ENCODE data around the gene ASB13. TPM values are rescaled to one million over a fixed set of nuclear protein-coding genes. Genes with fewer than 3 reads are reported as not detected.

The ASB13 gene
- 19.5 to 25.3 TPM (median 20.6 TPM) in 5 replicates for total RNA-seq (2022; extraction: Qiagen RNA extraction; ENCODE audit: low read depth)

DNA sequence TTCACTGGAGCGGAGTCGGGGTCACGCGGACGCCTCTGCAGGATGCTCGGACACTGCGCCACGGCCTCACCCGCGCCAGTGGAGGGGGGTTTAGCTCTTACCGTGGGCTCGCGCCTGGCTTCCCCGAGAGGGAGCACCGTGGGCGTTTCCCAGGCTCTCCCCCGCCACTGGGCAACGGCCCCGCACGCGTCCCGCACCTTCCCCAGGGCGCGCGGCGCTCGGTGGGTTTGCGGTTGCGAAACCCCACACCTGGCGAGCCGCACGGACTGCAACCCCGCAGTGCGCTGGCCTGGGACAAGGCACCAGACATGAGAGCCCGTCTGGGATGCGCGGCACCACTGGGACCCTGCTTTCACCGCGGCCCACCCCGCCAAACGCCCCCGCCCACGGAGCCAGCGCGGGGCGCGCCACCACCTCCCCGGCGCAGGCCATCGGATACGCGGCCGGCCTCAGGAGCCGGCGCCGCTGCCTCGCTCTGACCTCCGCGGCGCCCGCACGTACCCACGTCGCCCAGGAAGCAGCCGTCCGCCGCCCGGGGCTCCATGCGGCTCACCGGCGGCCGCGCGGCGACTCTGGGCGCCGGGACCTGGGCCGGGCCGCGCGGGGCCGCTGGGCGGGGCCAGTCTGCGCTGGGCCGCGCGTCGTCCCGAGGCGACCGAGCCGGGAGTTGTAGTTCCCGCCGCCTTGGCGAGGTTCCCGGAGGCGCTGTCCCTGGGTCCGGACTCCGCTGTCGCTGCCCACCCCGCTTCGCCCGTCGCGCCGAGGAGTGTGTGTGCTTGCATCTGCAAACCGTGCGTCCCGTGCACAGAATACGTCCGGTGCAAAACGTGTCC, at the start of gene ASB13:
Gene ASB13 (minus strand): TSS at position 588 of the 833 bp plus-strand sequence. CDS start 44 bp downstream, at position 544.

DNA sequence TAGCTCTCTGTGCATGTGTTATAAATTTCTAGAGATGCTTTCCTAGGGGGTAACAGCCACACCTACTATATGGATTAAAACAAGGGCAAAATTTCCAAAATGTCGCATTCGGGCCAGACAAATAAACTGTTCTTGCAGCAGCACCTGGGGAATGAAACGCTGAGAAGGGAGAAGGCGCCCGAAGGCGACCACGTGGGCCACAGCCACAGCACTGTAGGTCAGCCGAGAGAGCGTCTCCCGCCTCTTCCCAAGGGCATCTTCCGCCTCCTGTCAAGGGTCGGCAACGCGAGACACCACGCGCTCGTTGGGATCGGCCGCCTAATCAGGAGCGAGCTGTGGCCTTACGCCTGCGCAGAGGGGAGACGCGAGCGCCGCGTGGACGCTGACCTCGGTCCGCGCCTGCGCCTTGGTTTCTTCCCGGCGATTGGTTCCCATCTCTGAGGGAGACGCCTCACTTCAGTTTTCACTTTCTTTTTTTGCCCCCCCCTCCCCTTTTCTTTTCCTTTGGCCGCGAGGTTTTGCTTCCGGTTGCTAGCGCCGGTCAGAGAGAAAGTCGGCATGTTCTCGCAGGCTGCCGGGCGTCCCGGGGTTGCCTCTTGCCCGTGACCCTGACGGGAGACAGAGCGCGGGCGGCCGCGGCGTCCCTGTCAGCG, 18.0 kb upstream of the ASB13 start, which contains the start of gene TASOR2:
Gene TASOR2 (plus strand): TSS at position 521 of the 653 bp plus-strand sequence. CDS start 35,805 bp downstream, outside the sequence.

Other genes starting within 250 kb of the ASB13 start
- gene CALML5, start 167.0 kb downstream of the ASB13 start, total RNA-seq (2022; extraction: Qiagen RNA extraction; ENCODE audit: low read depth) = not detected in 5 replicates
- gene CALML3, start 141.6 kb downstream of the ASB13 start, total RNA-seq (2022; extraction: Qiagen RNA extraction; ENCODE audit: low read depth) = not detected in 5 replicates
- 30.0 to 44.1 TPM (median 38.8 TPM) in 5 replicates for gene TASOR2, start 18.2 kb upstream of the ASB13 start, total RNA-seq (2022; extraction: Qiagen RNA extraction; ENCODE audit: low read depth)
- gene GDI2, start 146.8 kb upstream of the ASB13 start, total RNA-seq (2022; extraction: Qiagen RNA extraction; ENCODE audit: low read depth) = 202 to 279 TPM (median 207 TPM) in 5 replicates
- gene ANKRD16, start 223.3 kb upstream of the ASB13 start, total RNA-seq (2022; extraction: Qiagen RNA extraction; ENCODE audit: low read depth) = 7.1 to 10.8 TPM (median 10.4 TPM) in 5 replicates
- gene FBH1, start 223.6 kb upstream of the ASB13 start, total RNA-seq (2022; extraction: Qiagen RNA extraction; ENCODE audit: low read depth) = 35.0 to 45.3 TPM (median 43.8 TPM) in 5 replicates

Measured in A549 treated with CpdA at 1 μM for 4 hours (cell line).